Vagina (tissue), 2 donors: ENCODE measurements around the gene PDCD1.

Experiments used
- POLR2A ChIP-seq, 2 donors: fragments of 450-650 bp; IDR thresholded peaks; one replicate each; pipeline ENCODE4 v1.6.1; 2017; ENCODE audit warnings: antibody characterized with exemption in 2 of 2, mild to moderate bottlenecking in 2 of 2, moderate library complexity in 2 of 2
- POLR2AphosphoS5 ChIP-seq, 2 donors: sonication (generic); formaldehyde crosslinking; IDR thresholded peaks; one replicate each; pipeline ENCODE4 v1.9.0; 2017; ENCODE audit warnings: antibody characterized with exemption in 2 of 2, mild to moderate bottlenecking in 2 of 2, low read depth in 1 of 2; ENCODE audit not compliant: insufficient read depth in 1 of 2
- TF ChIP-seq, protein P1 (sequence below), 3 experiments: fragments of 450-650 bp in 2 of 3; fragments of 200-600 bp in 1 of 3; sonication (generic) in 1 of 3; IDR thresholded peaks; one replicate each; pipeline ENCODE4 v1.5.1; 2017 to 2019; ENCODE audit warnings: antibody characterized with exemption in 3 of 3, mild to moderate bottlenecking in 2 of 3, moderate library complexity in 2 of 3

DNA sequence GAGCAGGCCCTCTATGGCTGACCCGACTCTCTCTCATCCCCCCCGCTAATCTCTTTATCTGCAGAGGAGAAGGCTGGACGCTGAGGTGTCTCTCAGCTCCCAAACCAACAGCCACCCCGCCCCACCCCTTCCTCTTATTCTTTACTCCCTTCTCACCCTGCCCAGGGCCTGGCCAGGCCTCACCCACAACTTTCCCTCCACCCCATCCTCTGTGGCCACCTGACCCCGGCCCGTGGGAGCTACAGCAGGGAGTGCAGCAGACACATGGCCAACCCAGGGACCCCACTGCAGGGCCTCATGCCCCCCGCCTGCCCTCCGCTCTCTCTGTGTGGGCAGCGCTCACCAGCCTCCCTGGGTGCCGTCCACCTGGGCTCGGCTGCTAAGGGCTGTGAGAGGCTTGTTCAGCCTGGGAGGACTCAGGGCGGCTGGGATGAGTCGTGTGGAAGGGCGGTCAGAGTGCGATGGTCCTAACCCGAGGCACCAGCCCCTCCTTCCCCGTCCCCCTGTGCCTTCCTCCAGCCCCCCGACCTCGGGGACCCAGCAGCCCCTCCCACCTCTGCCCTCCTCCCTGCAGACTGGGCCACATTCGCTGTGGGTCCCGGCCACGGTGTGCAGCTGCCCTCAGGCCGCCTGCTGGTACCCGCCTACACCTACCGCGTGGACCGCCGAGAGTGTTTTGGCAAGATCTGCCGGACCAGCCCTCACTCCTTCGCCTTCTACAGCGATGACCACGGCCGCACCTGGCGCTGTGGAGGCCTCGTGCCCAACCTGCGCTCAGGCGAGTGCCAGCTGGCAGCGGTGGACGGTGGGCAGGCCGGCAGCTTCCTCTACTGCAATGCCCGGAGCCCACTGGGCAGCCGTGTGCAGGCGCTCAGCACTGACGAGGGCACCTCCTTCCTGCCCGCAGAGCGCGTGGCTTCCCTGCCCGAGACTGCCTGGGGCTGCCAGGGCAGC is 42.9 kb downstream of the PDCD1 start:
- TF ChIP-seq, protein P1, sequence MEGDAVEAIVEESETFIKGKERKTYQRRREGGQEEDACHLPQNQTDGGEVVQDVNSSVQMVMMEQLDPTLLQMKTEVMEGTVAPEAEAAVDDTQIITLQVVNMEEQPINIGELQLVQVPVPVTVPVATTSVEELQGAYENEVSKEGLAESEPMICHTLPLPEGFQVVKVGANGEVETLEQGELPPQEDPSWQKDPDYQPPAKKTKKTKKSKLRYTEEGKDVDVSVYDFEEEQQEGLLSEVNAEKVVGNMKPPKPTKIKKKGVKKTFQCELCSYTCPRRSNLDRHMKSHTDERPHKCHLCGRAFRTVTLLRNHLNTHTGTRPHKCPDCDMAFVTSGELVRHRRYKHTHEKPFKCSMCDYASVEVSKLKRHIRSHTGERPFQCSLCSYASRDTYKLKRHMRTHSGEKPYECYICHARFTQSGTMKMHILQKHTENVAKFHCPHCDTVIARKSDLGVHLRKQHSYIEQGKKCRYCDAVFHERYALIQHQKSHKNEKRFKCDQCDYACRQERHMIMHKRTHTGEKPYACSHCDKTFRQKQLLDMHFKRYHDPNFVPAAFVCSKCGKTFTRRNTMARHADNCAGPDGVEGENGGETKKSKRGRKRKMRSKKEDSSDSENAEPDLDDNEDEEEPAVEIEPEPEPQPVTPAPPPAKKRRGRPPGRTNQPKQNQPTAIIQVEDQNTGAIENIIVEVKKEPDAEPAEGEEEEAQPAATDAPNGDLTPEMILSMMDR (IDR thresholded peaks at IDR 0.05), result no peak
- TF ChIP-seq POLR2AphosphoS5 (IDR thresholded peaks at IDR 0.05; ENCODE audit: insufficient read depth in 1 of 2, low read depth in 1 of 2), result no peak
- no peak for TF ChIP-seq POLR2A (IDR thresholded peaks at IDR 0.05)
